Stomach (tissue), 9 donors: ENCODE measurements around the gene SPEN. TPM values are rescaled to one million over a fixed set of nuclear protein-coding genes. Genes with fewer than 3 reads are reported as not detected.
A peak's percentile ranks its signal among the peaks of the same experiment; 100 is the strongest.

Experiments used
- DNase-seq, 2 donors: peaks; one replicate each; pipeline versions ENCODE4 v3.0.0 to v3.0.0-alpha.2; 2013 to 2019
- H3K27ac ChIP-seq, 5 donors: fragments of 200-600 bp in 4 of 5; sonication (generic) in 4 of 5; one replicate each; pipeline ENCODE4 v1.5.1; 2013 to 2019; ENCODE audit warnings: mild to moderate bottlenecking in 1 of 5, moderate library complexity in 1 of 5
- H3K27me3 ChIP-seq, 3 donors: fragments of 200-600 bp; sonication (generic); one replicate each; pipeline ENCODE4 v1.5.1; 2017 to 2019; ENCODE audit warnings: mixed run types in 1 of 3
- H3K36me3 ChIP-seq, 4 donors: fragments of 200-600 bp; sonication (generic); 1 replicate in 3 of 4; 2 replicates in 1 of 4; pipeline ENCODE4 v1.5.1; 2016 to 2019
- H3K4me1 ChIP-seq, 4 donors: fragments of 200-600 bp; sonication (generic); one replicate each; pipeline ENCODE4 v1.5.1; 2016 to 2019
- H3K4me3 ChIP-seq, 4 donors: fragments of 200-600 bp; sonication (generic) in 3 of 4; one replicate each; pipeline ENCODE4 v1.5.1; 2016 to 2019; ENCODE audit warnings: mild to moderate bottlenecking in 1 of 4
- H3K9me3 ChIP-seq, 4 donors: fragments of 200-600 bp; sonication (generic); one replicate each; pipeline ENCODE4 v1.5.1; 2016 to 2019
- EP300 ChIP-seq: sonication (generic); formaldehyde crosslinking; IDR thresholded peaks from one replicate; pipeline ENCODE4 v1.6.1; 2017; ENCODE audit warnings: antibody characterized with exemption
- POLR2A ChIP-seq, 4 donors: fragments of 450-650 bp; IDR thresholded peaks; one replicate each; pipeline ENCODE4 v1.6.1; 2016; ENCODE audit warnings: antibody characterized with exemption in 4 of 4, control low read depth in 2 of 4, mild to moderate bottlenecking in 1 of 4, moderate library complexity in 1 of 4
- POLR2AphosphoS5 ChIP-seq, 3 donors: sonication (generic); formaldehyde crosslinking; IDR thresholded peaks; one replicate each; pipeline ENCODE4 v1.6.1; 2016; ENCODE audit warnings: antibody characterized with exemption in 3 of 3
- WGBS, 5 donors: extraction: QIAGEN DNeasy Blood & Tissue Kit in 3 of 5; methylation state at CpG; one replicate each; pipeline versions ENCODE4 v1.1.5 to v1.1.7; 2013 to 2018; 5-methylcytosine and 5-hydroxymethylcytosine counted together
- intact Hi-C: fragments of 100-400 bp; cut with DNase I; formaldehyde crosslinking; loops from one replicate; pipeline ENCODE4 v1.15.1; 2023; ENCODE audit warnings: low total_unique reads
- polyA plus RNA-seq, 3 donors: library from polyadenylated mRNA; stranded (reverse); fragments of 200-250 nt; gene quantifications; one replicate each; pipeline ENCODE4 v1.2.3, GENCODE V29; 2013
- total RNA-seq, 5 donors: library from RNA; depleted of rRNA; stranded (reverse); fragments of >200 nt; gene quantifications; one replicate each; pipeline versions ENCODE4 v1.1.0 to v1.2.3, GENCODE V29; 2014 to 2016
- TF ChIP-seq, protein P1 (sequence below), 7 experiments: fragments of 450-650 bp in 4 of 7; fragments of 200-600 bp in 3 of 7; sonication (generic) in 3 of 7; IDR thresholded peaks; one replicate each; pipeline ENCODE4 v1.5.1; 2016 to 2019; ENCODE audit warnings: antibody characterized with exemption in 7 of 7, control low read depth in 2 of 7, mild to moderate bottlenecking in 1 of 7
- donor health status: healthy with polysubstance abuse.
- donor health status: Bipolar disorder and iron deficiency.
- donor health status: healthy.

SPEN gene
- total and polyA plus RNA-seq, 8 donors = 5.6 to 114 (median 28.8) TPM

DNA sequence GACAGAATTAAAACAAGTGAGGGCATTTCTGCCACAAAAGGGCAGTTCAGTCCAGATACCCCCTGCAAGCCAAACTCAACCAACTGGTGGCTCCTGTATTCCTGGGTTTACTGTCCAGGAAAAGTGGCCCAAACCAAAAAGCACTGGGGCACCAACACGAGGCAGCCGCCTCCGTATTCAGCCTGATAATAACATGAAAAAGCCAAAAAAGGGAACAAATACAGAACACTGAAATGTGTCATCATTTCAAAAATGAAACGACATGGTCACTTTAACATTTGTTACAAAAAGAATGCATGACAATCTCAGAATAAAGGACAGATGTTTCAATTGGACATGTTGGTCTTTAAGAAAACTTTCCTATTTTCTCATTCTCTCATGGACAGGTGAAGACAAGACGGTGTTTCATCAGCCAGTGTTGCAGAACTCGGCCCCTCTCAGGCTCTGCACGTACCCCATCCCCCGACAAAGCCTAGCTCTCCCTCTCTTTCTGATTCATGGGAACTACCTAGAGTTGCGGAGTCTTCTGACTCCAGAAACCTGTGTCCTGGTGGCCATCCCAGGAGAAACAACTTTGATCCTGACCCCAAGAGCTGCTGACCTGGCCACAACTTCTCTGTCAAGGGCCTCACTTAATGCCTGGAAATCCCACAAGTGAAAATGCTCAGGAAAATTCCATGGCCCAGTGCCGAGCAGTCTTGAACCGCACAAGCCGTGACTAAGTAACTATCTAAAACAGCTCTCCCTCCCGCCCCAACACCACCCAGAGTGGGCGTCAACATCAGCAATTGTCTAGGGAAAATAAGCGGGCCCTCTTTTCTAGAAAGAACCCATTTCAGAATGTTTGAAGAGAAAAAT, 101.3 kb downstream of the SPEN start:
- no peak for TF ChIP-seq POLR2A (IDR thresholded peaks at IDR 0.05)
- peak in 1 of 3 donors; percentile 19 for TF ChIP-seq POLR2AphosphoS5 (IDR thresholded peaks at IDR 0.05)
- TF ChIP-seq, protein P1, sequence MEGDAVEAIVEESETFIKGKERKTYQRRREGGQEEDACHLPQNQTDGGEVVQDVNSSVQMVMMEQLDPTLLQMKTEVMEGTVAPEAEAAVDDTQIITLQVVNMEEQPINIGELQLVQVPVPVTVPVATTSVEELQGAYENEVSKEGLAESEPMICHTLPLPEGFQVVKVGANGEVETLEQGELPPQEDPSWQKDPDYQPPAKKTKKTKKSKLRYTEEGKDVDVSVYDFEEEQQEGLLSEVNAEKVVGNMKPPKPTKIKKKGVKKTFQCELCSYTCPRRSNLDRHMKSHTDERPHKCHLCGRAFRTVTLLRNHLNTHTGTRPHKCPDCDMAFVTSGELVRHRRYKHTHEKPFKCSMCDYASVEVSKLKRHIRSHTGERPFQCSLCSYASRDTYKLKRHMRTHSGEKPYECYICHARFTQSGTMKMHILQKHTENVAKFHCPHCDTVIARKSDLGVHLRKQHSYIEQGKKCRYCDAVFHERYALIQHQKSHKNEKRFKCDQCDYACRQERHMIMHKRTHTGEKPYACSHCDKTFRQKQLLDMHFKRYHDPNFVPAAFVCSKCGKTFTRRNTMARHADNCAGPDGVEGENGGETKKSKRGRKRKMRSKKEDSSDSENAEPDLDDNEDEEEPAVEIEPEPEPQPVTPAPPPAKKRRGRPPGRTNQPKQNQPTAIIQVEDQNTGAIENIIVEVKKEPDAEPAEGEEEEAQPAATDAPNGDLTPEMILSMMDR (IDR thresholded peaks at IDR 0.05) = no peak
- TF ChIP-seq EP300 = no peak
- intact Hi-C loops = no loop called here
- Histone ChIP-seq H3K4me1 (peaks cover 56 to 61% (median 60%) of the 10 kb centered on the region in 4 donors), H3K27me3 (no peaks in the 10 kb centered on the region), H3K27ac (peak overlapping the region; percentile 49 to 92 (median 86)), H3K36me3 (peaks cover 34 to 54% (median 49%) of the 10 kb centered on the region in 4 donors), H3K9me3 (no peaks in the 10 kb centered on the region), H3K4me3 (peak overlapping the region in 3 of 4 donors; percentile 18 to 29 (median 20))
- WGBS, 5 donors = 47 to 70% (median 60%) methylated on average over 11 to 15 of the region's 15 CpGs
- DNase-seq = peak; percentile 38 to 75

DNA sequence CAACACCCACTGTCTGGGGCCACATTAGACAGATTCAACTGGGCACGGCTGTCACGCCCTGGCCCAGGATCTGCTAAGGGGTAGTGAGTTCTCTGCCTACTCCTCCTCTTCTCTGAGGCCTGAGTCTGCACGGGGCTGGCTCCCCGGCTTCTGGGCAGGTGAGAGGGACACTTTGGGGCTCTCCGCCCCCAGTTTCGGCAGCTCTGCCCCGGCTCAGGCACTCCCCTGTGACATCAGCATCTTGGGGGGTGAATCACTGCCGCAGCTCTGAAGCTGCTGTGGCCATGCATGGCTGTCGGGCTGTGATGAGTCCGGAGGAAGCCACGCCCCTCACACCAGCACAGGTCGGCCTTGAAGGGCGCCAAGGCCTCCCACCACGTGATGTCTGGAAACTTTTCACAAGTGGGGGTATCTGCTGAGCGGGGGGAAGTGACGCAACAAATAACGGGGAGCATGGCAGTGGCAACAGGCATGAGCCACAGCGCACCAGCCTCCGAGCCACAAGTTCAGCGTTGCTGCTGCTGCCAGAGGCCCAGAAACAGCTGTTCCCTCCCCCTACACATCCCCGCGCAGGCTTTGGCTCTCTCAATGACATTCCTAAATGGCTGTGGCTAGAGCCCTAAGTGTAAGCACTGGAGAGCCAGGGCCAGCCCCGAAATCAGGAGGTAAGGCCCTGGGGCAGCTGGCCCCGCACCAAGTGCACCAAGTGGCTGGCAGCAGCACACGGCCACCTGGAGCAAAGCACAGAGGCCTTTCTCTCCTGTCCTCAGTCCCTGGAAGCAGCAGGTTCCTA, 102.1 kb downstream of the SPEN start:
- Histone ChIP-seq H3K36me3 (peaks cover 25 to 46% (median 41%) of the 10 kb centered on the region in 4 donors), H3K4me1 (peaks cover 60 to 69% (median 67%) of the 10 kb centered on the region in 4 donors)

DNA sequence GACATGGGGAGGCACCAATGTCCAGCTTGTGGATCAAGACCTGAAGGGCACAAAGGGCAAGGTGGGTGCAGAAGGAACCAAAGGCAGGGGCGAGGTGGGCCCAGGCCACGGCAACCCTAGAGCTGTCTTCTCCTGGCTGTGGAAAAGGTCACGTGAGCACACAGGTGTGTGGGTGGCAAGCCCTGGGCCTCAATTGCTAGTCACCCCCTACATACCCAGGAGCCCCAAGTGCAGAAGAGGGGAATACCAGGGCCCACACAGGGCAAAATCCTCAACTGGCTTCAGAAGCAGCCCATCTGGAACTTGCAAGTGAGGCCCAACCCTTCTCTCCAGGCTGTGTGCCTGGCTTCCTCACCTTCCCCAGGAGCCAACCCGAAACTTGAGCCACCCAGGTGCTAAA, 102.8 kb downstream of the SPEN start:
- WGBS, 5 donors = 75 to 95% (median 85%) methylated on average over 4 of the region's 4 CpGs
- TF ChIP-seq, protein P1 (IDR thresholded peaks at IDR 0.05) = no peak
- no peak for TF ChIP-seq POLR2AphosphoS5 (IDR thresholded peaks at IDR 0.05)
- no peak for TF ChIP-seq POLR2A (IDR thresholded peaks at IDR 0.05)
- no peak for TF ChIP-seq EP300
- no peaks in the 10 kb centered on the region for H3K27me3 ChIP-seq
- peak overlapping the region in 2 of 4 donors; percentile 18 to 20 for H3K4me3 ChIP-seq
- H3K36me3 ChIP-seq = peaks cover 20 to 39% (median 34%) of the 10 kb centered on the region in 4 donors
- peaks cover 60 to 69% (median 69%) of the 10 kb centered on the region in 4 donors for H3K4me1 ChIP-seq
- H3K27ac ChIP-seq = peak overlapping the region; percentile 49 to 92 (median 86)
- no peaks in the 10 kb centered on the region for H3K9me3 ChIP-seq
- DNase-seq = no peak
- intact Hi-C loops = no loop called here

More for the DNA sequence above, 102.1 kb downstream of the SPEN start:
- Histone ChIP-seq H3K27ac (peak overlapping the region; percentile 49 to 92 (median 86)), H3K27me3 (no peaks in the 10 kb centered on the region), H3K4me3 (peak overlapping the region in 3 of 4 donors; percentile 18 to 29 (median 20)), H3K9me3 (no peaks in the 10 kb centered on the region)
- intact Hi-C loops = no loop called here
- TF ChIP-seq POLR2AphosphoS5 (IDR thresholded peaks at IDR 0.05) (peak; percentile 32 to 84 (median 67)), POLR2A (IDR thresholded peaks at IDR 0.05) (no peak), EP300 (peak; percentile 25)
- TF ChIP-seq, protein P1 (IDR thresholded peaks at IDR 0.05) = no peak
- WGBS, 5 donors = 17 to 40% (median 36%) methylated on average over 19 to 25 of the region's 25 CpGs
- peak; percentile 77 to 90 for DNase-seq

DNA sequence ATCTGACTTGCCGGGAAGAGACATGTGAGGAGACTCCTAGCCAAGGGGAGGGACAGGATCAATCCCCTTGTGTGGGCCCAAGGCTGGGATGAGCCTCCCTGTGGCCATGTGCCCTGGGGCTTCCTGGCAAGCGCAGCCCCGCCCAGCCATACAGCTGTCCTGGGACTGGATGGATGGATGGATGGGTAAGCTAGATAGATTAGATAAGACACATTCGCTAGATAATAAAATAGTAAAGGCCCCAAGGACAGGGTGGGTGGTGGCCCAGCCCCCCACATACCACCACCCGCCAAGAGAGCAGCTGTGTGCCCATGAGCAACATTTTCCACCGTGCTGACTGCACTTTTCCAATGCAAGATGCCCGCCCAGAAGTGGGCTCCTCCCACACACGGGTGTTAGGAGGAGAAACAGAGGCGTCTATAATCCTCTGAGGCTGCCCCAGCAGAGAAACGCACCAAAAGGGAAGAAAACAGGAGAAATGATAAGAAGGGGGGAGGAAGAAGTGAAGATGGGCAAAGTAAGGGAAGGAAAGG, 103.3 kb downstream of the SPEN start:
- WGBS, 5 donors = 41 to 63% (median 58%) methylated on average over 6 to 10 of the region's 10 CpGs
- Histone ChIP-seq H3K27ac (peak overlapping the region; percentile 49 to 92 (median 86)), H3K36me3 (peaks cover 14 to 34% (median 29%) of the 10 kb centered on the region in 4 donors), H3K27me3 (no peaks in the 10 kb centered on the region), H3K4me1 (peaks cover 60 to 72% (median 69%) of the 10 kb centered on the region in 4 donors), H3K4me3 (no peak overlapping the region), H3K9me3 (no peaks in the 10 kb centered on the region)
- peak in 1 of 2 donors; percentile 64 for DNase-seq
- TF ChIP-seq POLR2A (IDR thresholded peaks at IDR 0.05) (no peak), EP300 (no peak), POLR2AphosphoS5 (IDR thresholded peaks at IDR 0.05) (no peak)
- TF ChIP-seq, protein P1 (IDR thresholded peaks at IDR 0.05) = no peak
- intact Hi-C loops = no loop called here
